ENCODE results near the gene GINS1. TPM values are rescaled to one million over a fixed set of nuclear protein-coding genes. Genes with fewer than 3 reads are reported as not detected.

The GINS1 gene
- 19.4 and 26.3 TPM in 2 replicates for total RNA-seq
- polyA plus RNA-seq: 6.4 and 8.2 TPM in 2 replicates
- polyA plus RNA-seq (2011; cell fraction: cytosol; rRNA removed): 7.7 and 9.3 TPM in 2 replicates
- 6.5 and 10.0 TPM in 2 replicates for polyA plus RNA-seq (2011; cell fraction: nucleus; rRNA removed)
- 7.3 and 12.2 TPM in 2 replicates for polyA plus RNA-seq (2012)
- polyA minus RNA-seq: 6.9 and 9.3 TPM in 2 replicates
- 15.4 TPM for polyA minus RNA-seq (2011; cell fraction: cytosol; rRNA and poly(A)+ RNA removed)
- polyA minus RNA-seq (2011; cell fraction: nucleus; rRNA and poly(A)+ RNA removed): 3.4 and 7.7 TPM in 2 replicates
- Bru-seq, nascent RNA: percentile 76 among the genes with signal in this experiment
- BruChase-seq, experiment 1, labeled RNA remaining after a 6-hour chase: percentile 80 among the genes with signal in this experiment
- BruChase-seq, experiment 2, labeled RNA remaining after a 2-hour chase: percentile 80 among the genes with signal in this experiment
- long read RNA-seq, transcript GINS1-201 (7 exons, 3,249 nt): major isoform, 13 of 22 reads
- long read RNA-seq, partial matches to known transcripts: 1 of 22 reads
- long read RNA-seq, other reads (novel, unspliced or antisense): 8 of 22 reads

- peaks cover 3% of the 10 kb centered on the region for H3K9me3 ChIP-seq (replicated peaks; ENCODE audit: control insufficient read depth, insufficient read depth, low read length)
- H3K79me2 ChIP-seq (ENCODE audit: control insufficient read depth, insufficient read depth, low read length): peaks cover 32% of the 10 kb centered on the region
- peak within 1 kb of the TSS; percentile 87 for H3K4me2 ChIP-seq (ENCODE audit: insufficient read depth, low read length)
- peak; percentile 31 for TF ChIP-seq MAX (IDR thresholded peaks at IDR 0.05; ENCODE audit: insufficient read depth, insufficient read length)
- TF ChIP-seq JUN (IDR thresholded peaks at IDR 0.05; ENCODE audit: borderline replicate concordance, insufficient read depth, insufficient read length, low read depth): no peak
- peak; percentile 85 for TF ChIP-seq POLR2A (IDR thresholded peaks at IDR 0.05; ENCODE audit: low read depth, low read length)
- peak; percentile 64 for TF ChIP-seq POLR2AphosphoS5 (IDR thresholded peaks at IDR 0.05; ENCODE audit: insufficient read depth, low read depth, low read length)
- peak within 1 kb of the TSS; percentile 54 to 96 (median 80) for H3K4me3 ChIP-seq (replicated peaks in 1 of 3; ENCODE audit: insufficient read depth in 1 of 3, low read depth in 1 of 3, low read length in 3 of 3)
- no peaks in the 10 kb centered on the region for H3K27me3 ChIP-seq (ENCODE audit: control insufficient read depth in 2 of 2, insufficient read depth in 2 of 2, low read length in 2 of 2)
- TSS peak; percentile 80 for BruUV-seq (replicated peaks)
- FAIRE-seq (peak; percentile 89), DNase-seq (ENCODE audit: low read depth, low spot score) (peak; percentile 90)
- peak within 1 kb of the TSS; percentile 93 for H3K9ac ChIP-seq (replicated peaks; ENCODE audit: extremely low read depth, insufficient read depth, low read length)
- no peaks in the 10 kb centered on the region for H3K36me3 ChIP-seq (ENCODE audit: control insufficient read depth in 2 of 2, extremely low read depth in 1 of 2, insufficient read depth in 2 of 2, low read length in 2 of 2)
- peaks cover 9% of the 10 kb centered on the region for H3K4me1 ChIP-seq (ENCODE audit: control insufficient read depth, extremely low read depth, insufficient read depth, low read length)
- H4K20me1 ChIP-seq (replicated peaks; ENCODE audit: control insufficient read depth, extremely low read depth, insufficient read depth, low read length): no peaks in the 10 kb centered on the region
- H3K27ac ChIP-seq (ENCODE audit: insufficient read depth, low read depth, low read length): peak within 1 kb of the TSS; percentile 74
- peak within 1 kb of the TSS; percentile 87 for H2AFZ ChIP-seq (ENCODE audit: low read depth, low read length)
- CTCF ChIA-PET: interaction anchor here (0.7 to 2.0 kb wide), 7 partner anchors 8 to 414 kb away, joined by 3 to 17 read pairs (median 4); partner anchors contain the start of gene PYGB
- dilution Hi-C loops (cut with MboI; ENCODE audit: extremely low pct_ligation_motif_present, low sequenced_read_pairs) (no loop called here), intact Hi-C loops (cut with micrococcal nuclease) (loop anchor here (1.0 kb wide), 1 partner anchor 17 kb away; the partner anchor contains the start of gene ABHD12)
- POLR2A ChIA-PET: interaction anchor here (0.6 to 0.8 kb wide), 2 partner anchors 17 to 55 kb away, joined by 4 to 5 read pairs; partner anchors contain the start of gene ABHD12
- H3K9me1 ChIP-seq (replicated peaks; ENCODE audit: control insufficient read depth, extremely low read depth, insufficient read depth, low read length): no peaks in the 10 kb centered on the region
Measured at GRCh38 chr20:25407311-25408169, at the start of gene GINS1. TSS of gene GINS1 (plus strand) at chr20:25407673. CDS start at chr20:25407821, 148 bp downstream.

Data from endothelial cell of umbilical vein (primary cell).